HEK293 (cell line): ENCODE data around the gene CRACDL.

Source experiments
- CTCF ChIA-PET: fragments of 350-600 bp; formaldehyde crosslinking; extraction: SDS; loops from one replicate; lab custom pipeline; 2021; ENCODE audit warnings: antibody characterized with exemption; lab: Yijun Ruan, JAX
- POLR2A ChIA-PET: fragments of 300-600 bp; formaldehyde crosslinking; extraction: SDS; loops from one replicate; lab custom pipeline; 2020; ENCODE audit warnings: antibody characterized with exemption, inconsistent platforms; lab: Yijun Ruan, JAX
- H3K27ac ChIP-seq: fragments of 200-500 bp; sonication (Bioruptor generic); 2 replicates; pipeline ENCODE4 v1.5.1; 2014; ENCODE audit warnings: low read depth, low read length, control low read depth, inconsistent platforms; ENCODE audit errors: extremely low read depth
- H3K36me3 ChIP-seq, 2 experiments: fragments of 200-500 bp in 1 of 2; sonication (Bioruptor generic) in 1 of 2; 1 replicate in 1 of 2; 2 replicates in 1 of 2; pipeline ENCODE4 v1.5.1; 2014 to 2017; ENCODE audit warnings: inconsistent platforms in 2 of 2, low read length in 2 of 2; ENCODE audit not compliant: control insufficient read depth in 2 of 2, insufficient read depth in 1 of 2
- H3K4me1 ChIP-seq: fragments of 200-500 bp; sonication (Bioruptor generic); 2 replicates; pipeline ENCODE4 v1.5.1; 2014; ENCODE audit warnings: mild to moderate bottlenecking, low read length, inconsistent platforms; ENCODE audit not compliant: control insufficient read depth, insufficient read depth
- H3K4me3 ChIP-seq: 2 replicates; pipeline ENCODE4 v1.5.1; 2011; ENCODE audit warnings: low read depth, mild to moderate bottlenecking, control low read depth, low read length, moderate library complexity
- H3K9me3 ChIP-seq: fragments of 200-500 bp; sonication (Bioruptor generic); 2 replicates; pipeline ENCODE4 v1.5.1; 2014; ENCODE audit warnings: low read depth, low read length, inconsistent platforms; ENCODE audit not compliant: control insufficient read depth, insufficient read depth
- EGR2 ChIP-seq: fragments of 450-650 bp; formaldehyde crosslinking; IDR thresholded peaks from 2 replicates; pipeline ENCODE4 v1.5.1; 2016; ENCODE audit warnings: low read depth, missing biosample characterization, missing genetic modification characterization
- GLI2 ChIP-seq: fragments of 450-650 bp; formaldehyde crosslinking; IDR thresholded peaks from 2 replicates; pipeline ENCODE4; 2017; ENCODE audit warnings: missing biosample characterization, missing genetic modification characterization, low read depth, borderline replicate concordance
- KLF10 ChIP-seq: fragments of 450-650 bp; IDR thresholded peaks from 2 replicates; pipeline ENCODE4 v1.5.1; 2018; ENCODE audit warnings: missing biosample characterization, mild to moderate bottlenecking, missing genetic modification characterization
- OVOL3 ChIP-seq: fragments of 450-650 bp; formaldehyde crosslinking; IDR thresholded peaks from 2 replicates; pipeline ENCODE4 v1.5.1; 2016; ENCODE audit warnings: missing biosample characterization, missing genetic modification characterization
- YY2 ChIP-seq: fragments of 450-650 bp; formaldehyde crosslinking; IDR thresholded peaks from 2 replicates; pipeline ENCODE4 v1.5.1; 2016; ENCODE audit warnings: missing biosample characterization, missing genetic modification characterization
- ZBTB7A ChIP-seq: fragments of 450-650 bp; formaldehyde crosslinking; IDR thresholded peaks from 2 replicates; pipeline ENCODE4 v1.5.1; 2016; ENCODE audit warnings: low read depth, missing biosample characterization, missing genetic modification characterization
- ZFP37 ChIP-seq: fragments of 450-650 bp; formaldehyde crosslinking; IDR thresholded peaks from 2 replicates; pipeline ENCODE4 v1.5.1; 2016; ENCODE audit warnings: missing biosample characterization, missing genetic modification characterization
- ZNF157 ChIP-seq: fragments of 450-650 bp; formaldehyde crosslinking; IDR thresholded peaks from 2 replicates; pipeline ENCODE4 v1.5.1; 2016; ENCODE audit warnings: missing biosample characterization, missing genetic modification characterization
- ZNF174 ChIP-seq: fragments of 450-650 bp; formaldehyde crosslinking; IDR thresholded peaks from 2 replicates; pipeline ENCODE4 v1.5.0; 2017; ENCODE audit warnings: missing biosample characterization, mild to moderate bottlenecking, missing genetic modification characterization
- ZNF175 ChIP-seq: fragments of 450-650 bp; formaldehyde crosslinking; IDR thresholded peaks from 2 replicates; pipeline ENCODE4 v1.5.1; 2016; ENCODE audit warnings: missing biosample characterization, missing genetic modification characterization
- ZNF221 ChIP-seq: fragments of 450-650 bp; formaldehyde crosslinking; IDR thresholded peaks from 2 replicates; pipeline ENCODE4 v1.5.1; 2017; ENCODE audit warnings: missing biosample characterization, missing genetic modification characterization, borderline replicate concordance
- ZNF473 ChIP-seq: fragments of 450-650 bp; formaldehyde crosslinking; IDR thresholded peaks from 2 replicates; pipeline ENCODE4 v1.5.1; 2017; ENCODE audit warnings: missing biosample characterization, missing genetic modification characterization
- ZNF48 ChIP-seq: fragments of 450-650 bp; formaldehyde crosslinking; IDR thresholded peaks from 2 replicates; pipeline ENCODE4 v1.5.1; 2016; ENCODE audit warnings: missing biosample characterization, missing genetic modification characterization
- ZNF518A ChIP-seq: fragments of 450-650 bp; formaldehyde crosslinking; conservative IDR thresholded peaks from 2 replicates; pipeline ENCODE4 v1.5.1; 2016; ENCODE audit warnings: low read depth, missing biosample characterization, missing genetic modification characterization
- ZNF529 ChIP-seq: fragments of 450-650 bp; formaldehyde crosslinking; IDR thresholded peaks from 2 replicates; pipeline ENCODE4 v1.5.1; 2017; ENCODE audit warnings: missing genetic modification characterization, missing biosample characterization; ENCODE audit not compliant: insufficient replicate concordance
- ZNF600 ChIP-seq: fragments of 450-650 bp; formaldehyde crosslinking; IDR thresholded peaks from 2 replicates; pipeline ENCODE4 v1.5.1; 2016; ENCODE audit warnings: missing biosample characterization, missing genetic modification characterization
- ZNF670 ChIP-seq: fragments of 450-650 bp; formaldehyde crosslinking; IDR thresholded peaks from 2 replicates; pipeline ENCODE4 v1.5.1; 2016; ENCODE audit warnings: missing biosample characterization, missing genetic modification characterization, low read depth
- ZNF837 ChIP-seq: fragments of 450-650 bp; formaldehyde crosslinking; IDR thresholded peaks from 2 replicates; pipeline ENCODE4 v1.5.1; 2016; ENCODE audit warnings: missing biosample characterization, missing genetic modification characterization
- ZSCAN30 ChIP-seq: fragments of 450-650 bp; IDR thresholded peaks from 2 replicates; pipeline ENCODE4 v1.5.1; 2018; ENCODE audit warnings: missing biosample characterization, mild to moderate bottlenecking, missing genetic modification characterization, moderate library complexity
- TF ChIP-seq, protein P1 (sequence below): sonication (generic); formaldehyde crosslinking; IDR thresholded peaks from 2 replicates; pipeline ENCODE4 v1.8.1; 2022; ENCODE audit warnings: mild to moderate bottlenecking, moderate library complexity, missing genetic modification reagents

Gene CRACDL

GRCh38 chr2:98846041-98846440 lies 90.0 kb downstream of the CRACDL start:
- no peaks in the 10 kb centered on the region for H3K9me3 ChIP-seq
- H3K36me3 ChIP-seq = no peaks in the 10 kb centered on the region
- no peak overlapping the region for H3K27ac ChIP-seq
- POLR2A ChIA-PET = no interaction called here
- H3K4me3 ChIP-seq = no peak overlapping the region
- peaks cover 3% of the 10 kb centered on the region; the same call in 1 of the 2 replicates for H3K4me1 ChIP-seq
- no peak for TF ChIP-seq GLI2 (tag by site-specific recombination)
- TF ChIP-seq ZNF48 = no peak
- TF ChIP-seq, all 188 proteins: peak for 0
- CTCF ChIA-PET = no interaction called here

DNA sequence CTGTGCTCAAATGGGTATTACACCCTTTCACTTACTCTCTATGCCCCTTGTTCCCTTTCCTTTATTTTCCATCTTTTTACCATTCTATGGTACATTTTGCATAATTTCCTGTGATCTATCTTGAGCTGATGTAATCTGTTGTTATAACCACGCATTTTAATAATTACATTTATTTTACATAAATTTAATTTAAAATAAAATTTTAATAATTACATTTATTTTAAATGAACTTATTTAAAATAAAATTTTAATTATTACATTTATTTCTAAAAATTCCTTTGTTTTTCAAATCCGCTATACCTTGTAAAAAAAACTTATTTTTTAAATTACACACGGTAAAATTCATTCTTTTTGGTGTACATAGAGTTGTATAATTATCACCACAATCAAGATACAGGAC lies 93.9 kb downstream of the CRACDL start:
- Histone ChIP-seq H3K4me1 (peaks cover 3% of the 10 kb centered on the region; the same call in 1 of the 2 replicates), H3K27ac (no peak overlapping the region), H3K36me3 (no peaks in the 10 kb centered on the region), H3K4me3 (no peak overlapping the region), H3K9me3 (no peaks in the 10 kb centered on the region)
- ChIA-PET POLR2A (interaction anchor here (0.7 kb wide), 1 partner anchor 13 kb away, joined by 3 read pairs; no protein-coding TSS in a partner anchor), CTCF (interaction anchor here (0.6 to 1.1 kb wide), 2 partner anchors 189 to 193 kb away, joined by 3 to 5 read pairs; no protein-coding TSS in a partner anchor)
- TF ChIP-seq EGR2 (tag by site-specific recombination) (no peak), OVOL3 (tag by site-specific recombination) (no peak), YY2 (tag by site-specific recombination) (no peak)

DNA sequence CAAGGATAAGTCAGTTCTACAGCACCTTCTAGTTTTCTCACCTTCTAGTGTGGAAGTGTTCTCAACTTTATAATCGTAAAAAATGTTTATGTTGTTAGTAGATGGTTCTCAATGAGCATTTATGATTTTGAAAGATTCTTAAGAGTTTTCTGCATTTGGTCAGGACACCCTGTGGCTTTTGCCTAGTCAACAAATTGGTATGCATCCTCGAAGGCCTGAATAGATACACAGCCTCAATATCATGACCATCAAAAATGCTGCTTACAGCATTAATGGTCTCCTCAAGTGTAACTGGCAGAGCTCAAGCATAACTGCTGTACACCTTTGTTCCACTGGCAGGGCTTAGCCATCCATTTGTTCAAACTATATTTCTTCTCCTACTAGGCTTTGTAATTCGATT lies 96.7 kb downstream of the CRACDL start:
- Histone ChIP-seq H3K9me3 (no peaks in the 10 kb centered on the region), H3K4me3 (no peak overlapping the region), H3K4me1 (peaks cover 3% of the 10 kb centered on the region; the same call in 1 of the 2 replicates), H3K27ac (no peak overlapping the region), H3K36me3 (no peaks in the 10 kb centered on the region)
- ChIA-PET POLR2A (no interaction called here), CTCF (interaction anchor here (0.6 to 5.1 kb wide), 4 partner anchors 28 to 360 kb away, joined by 3 to 37 read pairs (median 7); no protein-coding TSS in a partner anchor)
- TF ChIP-seq ZNF670 (tag by site-specific recombination) (no peak), ZNF600 (no peak), ZNF175 (tag by site-specific recombination) (no peak)

GRCh38 chr2:98835831-98836385 lies 100.1 kb downstream of the CRACDL start:
- H3K36me3 ChIP-seq = no peaks in the 10 kb centered on the region
- CTCF ChIA-PET = interaction anchor here (0.6 to 5.1 kb wide), 3 partner anchors 187 to 1092 kb away, joined by 3 to 37 read pairs (median 3); no protein-coding TSS in a partner anchor
- TF ChIP-seq ZNF157 (tag by site-specific recombination) = no peak
- TF ChIP-seq ZSCAN30 (tag by site-specific recombination) = no peak
- TF ChIP-seq ZNF175 (tag by site-specific recombination) = no peak
- no peak for TF ChIP-seq ZNF221
- no peak for TF ChIP-seq ZNF518A (tag by site-specific recombination)
- no peak for TF ChIP-seq ZNF174 (tag by site-specific recombination)
- no peak for TF ChIP-seq ZNF529 (tag by site-specific recombination)
- no peak for TF ChIP-seq GLI2 (tag by site-specific recombination)
- TF ChIP-seq KLF10 (tag by site-specific recombination) = no peak
- TF ChIP-seq, protein P1, sequence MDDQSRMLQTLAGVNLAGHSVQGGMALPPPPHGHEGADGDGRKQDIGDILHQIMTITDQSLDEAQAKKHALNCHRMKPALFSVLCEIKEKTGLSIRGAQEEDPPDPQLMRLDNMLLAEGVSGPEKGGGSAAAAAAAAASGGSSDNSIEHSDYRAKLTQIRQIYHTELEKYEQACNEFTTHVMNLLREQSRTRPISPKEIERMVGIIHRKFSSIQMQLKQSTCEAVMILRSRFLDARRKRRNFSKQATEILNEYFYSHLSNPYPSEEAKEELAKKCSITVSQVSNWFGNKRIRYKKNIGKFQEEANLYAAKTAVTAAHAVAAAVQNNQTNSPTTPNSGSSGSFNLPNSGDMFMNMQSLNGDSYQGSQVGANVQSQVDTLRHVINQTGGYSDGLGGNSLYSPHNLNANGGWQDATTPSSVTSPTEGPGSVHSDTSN (CRISPR knock-in tag) = no peak
- no peak for TF ChIP-seq ZFP37
- TF ChIP-seq ZBTB7A (tag by site-specific recombination) = no peak
- no peak for TF ChIP-seq ZNF473 (tag by site-specific recombination)
- no peak for TF ChIP-seq ZNF670 (tag by site-specific recombination)
- TF ChIP-seq ZNF837 (tag by site-specific recombination) = no peak
- TF ChIP-seq, all 188 proteins: peak for 0
- H3K27ac ChIP-seq = no peak overlapping the region
- POLR2A ChIA-PET = no interaction called here
- H3K9me3 ChIP-seq = no peaks in the 10 kb centered on the region
- no peaks in the 10 kb centered on the region for H3K4me1 ChIP-seq
- no peak overlapping the region for H3K4me3 ChIP-seq
